22Rv1 (cell line): ENCODE results near the gene DPP6.

ENCODE experiments used
- H3K27ac ChIP-seq: fragments of 450-650 bp; 2 replicates; pipeline ENCODE4 v1.5.1; 2017
- CTCF ChIP-seq: fragments of 450-650 bp; IDR thresholded peaks from 2 replicates; pipeline ENCODE4 v1.5.1; 2017; ENCODE audit warnings: mild to moderate bottlenecking
- ZFX ChIP-seq: fragments of 450-650 bp; IDR thresholded peaks from 2 replicates; pipeline ENCODE4 v1.6.1; 2017; ENCODE audit warnings: antibody characterized with exemption, borderline replicate concordance

DPP6 gene

GRCh38 chr7:154200241-154200640 lies 148.0 kb downstream of the DPP6 start:
- H3K27ac ChIP-seq = no peak overlapping the region
- TF ChIP-seq ZFX = no peak
- no peak for TF ChIP-seq CTCF

- no peak for TF ChIP-seq ZFX
- no peak for TF ChIP-seq CTCF
- no peak overlapping the region for H3K27ac ChIP-seq
Observed at GRCh38 chr7:154202002-154202401, 149.8 kb downstream of the DPP6 start.

- no peak overlapping the region for H3K27ac ChIP-seq
- TF ChIP-seq CTCF (no peak), ZFX (no peak)
Observed at GRCh38 chr7:154204046-154204445, 151.8 kb downstream of the DPP6 start.

- no peak for TF ChIP-seq ZFX
- TF ChIP-seq CTCF = no peak
- H3K27ac ChIP-seq = no peak overlapping the region
Observed at GRCh38 chr7:154212861-154213260, 160.7 kb downstream of the DPP6 start.

- no peak overlapping the region for H3K27ac ChIP-seq
- TF ChIP-seq ZFX (no peak), CTCF (no peak)
Observed at GRCh38 chr7:154217688-154218340, 165.6 kb downstream of the DPP6 start.

GRCh38 chr7:154231732-154232131 lies 179.5 kb downstream of the DPP6 start:
- TF ChIP-seq ZFX (no peak), CTCF (no peak)
- H3K27ac ChIP-seq = no peak overlapping the region

GRCh38 chr7:154232700-154233099 lies 180.5 kb downstream of the DPP6 start:
- no peak for TF ChIP-seq CTCF
- H3K27ac ChIP-seq = no peak overlapping the region
